Ascending aorta (tissue), 2 donors: ENCODE measurements around the gene COPS4. TPM values are rescaled to one million over a fixed set of nuclear protein-coding genes. Genes with fewer than 3 reads are reported as not detected.

Source experiments
- DNase-seq, 2 donors: peaks; one replicate each; pipeline ENCODE4 v3.0.0-alpha.2; 2019; ENCODE audit warnings: low spot score in 2 of 2
- H3K27ac ChIP-seq, 2 donors: fragments of 200-600 bp; sonication (generic); one replicate each; pipeline ENCODE4 v1.5.1; 2016 to 2017; ENCODE audit warnings: mild to moderate bottlenecking in 1 of 2
- H3K27me3 ChIP-seq: fragments of 200-600 bp; sonication (generic); one replicate; pipeline ENCODE4 v1.5.1; 2017
- H3K36me3 ChIP-seq, 2 donors: fragments of 200-600 bp; sonication (generic); one replicate each; pipeline ENCODE4 v1.5.1; 2016
- H3K4me1 ChIP-seq, 2 donors: fragments of 200-600 bp; sonication (generic); one replicate each; pipeline ENCODE4 v1.5.1; 2016 to 2017; ENCODE audit warnings: mild to moderate bottlenecking in 1 of 2
- H3K4me3 ChIP-seq, 2 donors: fragments of 200-600 bp; sonication (generic); one replicate each; pipeline ENCODE4 v1.5.1; 2016 to 2017; ENCODE audit warnings: mild to moderate bottlenecking in 1 of 2
- H3K9me3 ChIP-seq, 2 donors: fragments of 200-600 bp; sonication (generic); one replicate each; pipeline ENCODE4 v1.5.1; 2016
- CTCF ChIP-seq, 3 experiments: fragments of 200-600 bp in 2 of 3; fragments of 450-650 bp in 1 of 3; sonication (generic) in 2 of 3; IDR thresholded peaks; one replicate each; pipeline ENCODE4 v1.5.1; 2016 to 2019; ENCODE audit warnings: antibody characterized with exemption in 3 of 3, mild to moderate bottlenecking in 1 of 3, moderate library complexity in 1 of 3
- intact Hi-C: fragments of 100-400 bp; cut with DNase I; formaldehyde crosslinking; loops from one replicate; pipeline ENCODE4 v1.15.1; 2023
- total RNA-seq: library from RNA; depleted of rRNA; stranded (reverse); fragments of >200 nt; gene quantifications from one replicate; pipeline ENCODE4 v1.1.0, GENCODE V29; 2016

Gene COPS4
- total RNA-seq, 1 donor from 2014 or later = 83.5 TPM

- Histone ChIP-seq H3K27ac (no peak overlapping the region), H3K4me1 (no peaks in the 10 kb centered on the region), H3K4me3 (no peak overlapping the region), H3K36me3 (no peaks in the 10 kb centered on the region), H3K9me3 (no peaks in the 10 kb centered on the region), H3K27me3 (no peaks in the 10 kb centered on the region)
- no peak for DNase-seq
- TF ChIP-seq CTCF (IDR thresholded peaks at IDR 0.05) = no peak
- intact Hi-C loops = no loop called here
Measured at GRCh38 chr4:83112231-83112630, 77.2 kb downstream of the COPS4 start.

GRCh38 chr4:83112678-83113428, 77.9 kb downstream of the COPS4 start:
- no peak overlapping the region for H3K27ac ChIP-seq
- intact Hi-C loops = no loop called here
- no peak for TF ChIP-seq CTCF (IDR thresholded peaks at IDR 0.05)
- no peaks in the 10 kb centered on the region for H3K9me3 ChIP-seq
- no peaks in the 10 kb centered on the region for H3K36me3 ChIP-seq
- no peaks in the 10 kb centered on the region for H3K4me1 ChIP-seq
- H3K27me3 ChIP-seq = no peaks in the 10 kb centered on the region
- H3K4me3 ChIP-seq = no peak overlapping the region
- DNase-seq = no peak

GRCh38 chr4:83113429-83113786, 78.4 kb downstream of the COPS4 start:
- TF ChIP-seq CTCF (IDR thresholded peaks at IDR 0.05) = no peak
- H3K4me1 ChIP-seq = no peaks in the 10 kb centered on the region
- H3K9me3 ChIP-seq = no peaks in the 10 kb centered on the region
- H3K27me3 ChIP-seq = no peaks in the 10 kb centered on the region
- H3K27ac ChIP-seq = no peak overlapping the region
- no peaks in the 10 kb centered on the region for H3K36me3 ChIP-seq
- intact Hi-C loops = no loop called here
- no peak overlapping the region for H3K4me3 ChIP-seq
- no peak for DNase-seq

- TF ChIP-seq CTCF (IDR thresholded peaks at IDR 0.05) = no peak
- intact Hi-C loops = no loop called here
- H3K27ac ChIP-seq = no peak within 1 kb of the TSS
Measured at GRCh38 chr4:83114576-83114975, 79.6 kb downstream of the COPS4 start, which contains the start of gene PLAC8. TSS of gene PLAC8 (minus strand) at chr4:83114729. CDS start at chr4:83107921, 6,808 bp downstream.

GRCh38 chr4:83115000-83115399, 80.0 kb downstream of the COPS4 start:
- no peak for TF ChIP-seq CTCF (IDR thresholded peaks at IDR 0.05)
- no peaks in the 10 kb centered on the region for H3K27me3 ChIP-seq
- no peak overlapping the region for H3K27ac ChIP-seq
- intact Hi-C loops = no loop called here
- H3K4me1 ChIP-seq = no peaks in the 10 kb centered on the region
- no peaks in the 10 kb centered on the region for H3K36me3 ChIP-seq
- no peak overlapping the region for H3K4me3 ChIP-seq
- no peak for DNase-seq
- no peaks in the 10 kb centered on the region for H3K9me3 ChIP-seq

More at GRCh38 chr4:83114576-83114975, 79.6 kb downstream of the COPS4 start, which contains the start of gene PLAC8:
- DNase-seq = no peak
- no peaks in the 10 kb centered on the region for H3K9me3 ChIP-seq
- H3K4me1 ChIP-seq = no peaks in the 10 kb centered on the region
- no peaks in the 10 kb centered on the region for H3K27me3 ChIP-seq
- H3K36me3 ChIP-seq = no peaks in the 10 kb centered on the region
- H3K4me3 ChIP-seq = no peak within 1 kb of the TSS
